Kasumi-1 (cell line): Measurements from ENCODE around the gene PPRC1.
"Not testable (repeated sequence)": the region's sequence is repeated elsewhere in the genome, so short reads cannot be mapped to it uniquely, and the experiment has no call there.

Experiments used
- DNase-seq, 2 experiments: peaks; one replicate each; lab custom pipeline; 2025; lab: John Stamatoyannopoulos, UW

Gene PPRC1

DNA sequence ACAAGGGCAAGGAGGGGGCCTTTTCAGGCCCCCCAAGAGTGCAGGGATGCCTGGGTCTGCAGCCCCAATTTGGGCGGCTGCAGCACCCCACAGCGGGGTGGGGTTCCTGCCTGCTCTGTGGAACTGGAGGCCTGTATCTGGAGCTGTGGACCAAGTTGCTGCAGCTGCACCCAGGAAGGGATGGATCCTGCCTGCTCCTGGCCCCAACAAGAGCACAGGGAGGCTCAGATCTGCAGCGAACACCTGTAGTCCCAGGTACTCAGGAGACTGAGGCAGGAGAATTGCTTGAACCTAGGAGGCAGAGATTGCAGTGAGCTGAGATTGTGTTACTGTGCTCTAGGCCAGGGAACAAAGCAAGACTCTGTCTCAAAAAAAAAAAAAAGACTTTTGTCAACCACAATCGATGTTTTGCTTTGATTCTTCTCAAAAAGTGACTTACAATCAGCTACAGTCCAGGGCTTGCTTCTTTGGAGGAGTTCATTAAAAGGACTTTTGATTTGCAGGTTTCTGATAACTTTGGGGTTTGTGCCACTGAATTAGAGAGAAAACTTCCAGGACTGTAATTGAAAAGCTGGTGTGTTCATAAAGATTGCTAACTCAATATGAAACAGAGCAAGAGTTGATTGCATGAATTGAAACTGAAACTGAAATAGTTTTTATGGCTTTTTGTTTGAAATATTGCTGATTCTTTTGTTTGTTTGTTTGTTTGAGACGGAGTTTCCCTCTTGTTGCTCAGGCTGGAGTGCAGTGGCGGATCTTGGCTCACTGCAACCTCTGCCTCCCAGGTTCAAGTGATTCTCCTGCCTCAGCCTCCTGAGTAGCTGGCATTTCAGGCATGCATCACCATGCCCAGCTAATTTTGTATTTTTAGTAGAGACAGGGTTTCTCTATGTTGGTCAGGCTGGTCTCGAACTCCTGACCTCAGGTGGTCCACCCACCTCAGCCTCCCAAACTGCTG lies 56.4 kb downstream of the PPRC1 start:
- not testable (repeated sequence) for DNase-seq

DNA sequence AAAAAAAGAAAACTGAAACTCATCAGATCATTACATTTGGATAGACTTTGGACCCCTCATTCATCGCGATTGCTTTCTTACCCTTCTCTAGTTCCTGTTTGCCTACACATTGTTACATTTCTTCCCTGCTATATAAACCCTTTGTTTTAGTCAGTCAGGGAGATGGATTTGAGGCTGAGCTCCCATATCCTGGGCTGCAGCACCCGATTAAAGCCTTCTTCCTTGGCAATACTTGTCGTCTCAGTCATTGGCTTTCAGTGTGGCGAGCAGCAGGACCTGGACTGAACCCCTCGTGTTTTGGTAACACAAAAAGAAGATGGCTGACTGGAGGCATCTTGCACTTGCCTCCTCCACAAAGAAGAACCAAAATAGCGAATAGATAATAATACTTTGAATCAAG lies 59.1 kb downstream of the PPRC1 start:
- DNase-seq = no peak

DNA sequence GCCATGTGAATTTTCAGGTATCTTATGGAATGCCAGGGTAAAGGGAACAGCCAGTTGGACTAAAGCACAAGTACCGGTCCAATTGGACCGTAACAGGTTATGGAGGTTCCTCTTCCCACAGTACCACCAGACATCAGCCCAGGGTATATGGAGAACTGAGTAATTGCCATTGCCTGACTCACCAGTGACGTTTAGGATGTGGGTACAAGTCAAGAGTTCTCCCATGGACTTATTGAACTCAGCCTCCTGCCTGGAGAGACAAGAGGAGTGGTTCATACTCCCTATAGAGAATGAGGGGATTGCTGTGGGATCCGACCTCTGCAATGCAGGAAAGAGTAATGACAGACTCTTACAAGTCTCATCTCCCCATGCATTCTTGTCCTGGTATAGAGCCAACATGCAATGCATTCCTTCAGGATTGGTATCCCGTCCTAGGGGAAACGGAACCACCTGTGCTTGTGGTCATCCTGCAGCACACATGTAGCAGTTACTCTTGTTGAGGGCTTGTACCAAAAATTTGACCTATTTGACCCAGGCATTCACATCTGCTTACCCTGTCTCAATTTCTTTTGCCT lies 62.5 kb downstream of the PPRC1 start:
- no peak for DNase-seq

DNA sequence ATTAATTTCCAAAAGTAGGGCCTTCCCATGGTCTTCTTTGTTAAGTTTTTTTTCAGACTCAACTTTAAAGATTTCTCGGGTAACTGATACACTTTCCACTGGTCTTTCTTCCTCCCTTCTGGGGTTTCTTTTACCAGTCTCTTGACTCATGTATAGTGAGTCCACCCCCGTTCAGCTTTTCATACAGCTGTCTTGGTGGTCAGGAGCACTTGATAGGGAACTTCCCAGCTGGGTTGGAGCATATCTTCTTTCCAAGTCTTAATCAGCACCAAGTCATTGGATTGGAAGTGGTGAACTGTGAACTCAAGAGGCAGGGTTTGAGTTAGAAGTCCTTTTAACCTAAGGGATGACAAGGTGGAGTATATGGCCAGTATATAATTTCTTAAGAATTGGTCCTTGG lies 64.1 kb downstream of the PPRC1 start:
- DNase-seq = no peak

DNA sequence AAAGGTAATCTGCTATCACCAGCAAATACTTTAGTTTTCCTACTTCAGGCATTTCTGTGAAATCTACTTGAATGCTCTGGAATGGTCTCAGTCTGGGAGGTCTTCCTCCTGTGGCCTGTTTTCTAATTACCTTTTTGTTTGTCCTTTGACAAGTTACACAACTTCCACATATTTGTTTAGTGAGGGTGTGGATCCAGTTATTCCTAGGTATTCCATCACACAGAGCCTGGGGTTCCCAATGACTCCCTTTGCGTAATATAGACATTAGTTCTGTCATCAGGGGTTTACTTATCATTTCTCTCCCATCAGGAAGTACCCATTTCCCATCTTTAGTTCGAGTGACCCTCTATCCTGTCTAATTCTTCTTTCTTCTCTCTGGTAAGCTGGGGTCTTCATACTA lies 65.2 kb downstream of the PPRC1 start:
- DNase-seq = no peak
